PC-3 (cell line): ENCODE results near the gene RANBP10.

Experiments
- CTCF ChIP-seq: fragments of 300-600 bp; sonication (generic); conservative IDR thresholded peaks from 2 replicates; pipeline ENCODE4 v1.5.1; 2017; ENCODE audit warnings: antibody characterized with exemption, low read depth, mild to moderate bottlenecking, low read length
- EZH2 ChIP-seq: fragments of 300-600 bp; sonication (generic); IDR thresholded peaks from one replicate; pipeline ENCODE4 v1.6.1; 2017; ENCODE audit warnings: antibody characterized with exemption, mild to moderate bottlenecking, low read length; ENCODE audit not compliant: unreplicated experiment

GRCh38 chr16:67716097-67716496 is 90.3 kb downstream of the RANBP10 start:
- TF ChIP-seq CTCF = no peak
- TF ChIP-seq EZH2 = no peak
